Neural progenitor cell (in vitro differentiated cells): ENCODE measurements around the gene WASHC2C. TPM values are rescaled to one million over a fixed set of nuclear protein-coding genes. Genes with fewer than 3 reads are reported as not detected.
"Not testable (repeated sequence)": the region's sequence is repeated elsewhere in the genome, so short reads cannot be mapped to it uniquely, and the experiment has no call there.

Experiments used
- DNase-seq: peaks from one replicate; pipeline ENCODE4 v3.0.0-alpha.2; 2016; ENCODE audit warnings: low spot score
- H2AFZ ChIP-seq: fragments of 200-600 bp; sonication (generic); replicated peaks from 2 replicates; pipeline ENCODE4 v1.6.1; 2016; ENCODE audit warnings: antibody characterized with exemption
- H3F3A ChIP-seq: fragments of 200-600 bp; sonication (generic); 2 replicates; pipeline ENCODE4 v1.6.1; 2016; ENCODE audit warnings: antibody characterized with exemption, low read depth
- H3K27ac ChIP-seq: fragments of 200-600 bp; sonication (generic); 2 replicates; pipeline ENCODE4 v1.5.1; 2016; ENCODE audit warnings: mild to moderate bottlenecking
- H3K27me3 ChIP-seq: fragments of 200-600 bp; sonication (generic); 2 replicates; pipeline ENCODE4 v1.6.1; 2016; ENCODE audit warnings: mild to moderate bottlenecking, moderate library complexity
- H3K36me3 ChIP-seq: fragments of 200-600 bp; sonication (generic); 2 replicates; pipeline ENCODE4 v1.5.1; 2016
- H3K4me1 ChIP-seq: fragments of 200-600 bp; sonication (generic); 2 replicates; pipeline ENCODE4 v1.6.1; 2016; ENCODE audit warnings: mixed run types
- H3K4me2 ChIP-seq: fragments of 200-600 bp; sonication (generic); 2 replicates; pipeline ENCODE4 v1.6.1; 2016
- H3K4me3 ChIP-seq: fragments of 200-600 bp; sonication (generic); 2 replicates; pipeline ENCODE4 v1.5.1; 2016
- H3K79me2 ChIP-seq: fragments of 200-600 bp; sonication (generic); 2 replicates; pipeline ENCODE4 v1.6.1; 2016; ENCODE audit warnings: low read depth
- H3K9ac ChIP-seq: fragments of 200-600 bp; sonication (generic); 2 replicates; pipeline ENCODE4 v1.6.1; 2016
- H3K9me3 ChIP-seq: fragments of 200-600 bp; sonication (generic); 2 replicates; pipeline ENCODE4 v1.5.1; 2016; ENCODE audit warnings: low read depth
- H4K20me1 ChIP-seq: fragments of 200-600 bp; sonication (generic); 2 replicates; pipeline ENCODE4 v1.6.1; 2016; ENCODE audit warnings: low read depth
- H3K27ac Mint-ChIP-seq: 3 replicates; pipeline ENCODE4 v1.8.0; 2021; ENCODE audit warnings: mixed read lengths
- H3K27me3 Mint-ChIP-seq: 2 replicates; pipeline ENCODE4 v1.8.0; 2022; ENCODE audit warnings: low read depth, mild to moderate bottlenecking, inconsistent platforms, moderate library complexity, mixed read lengths; ENCODE audit not compliant: insufficient read depth
- H3K36me3 Mint-ChIP-seq: 3 replicates; pipeline ENCODE4 v1.8.0; 2021; ENCODE audit warnings: mixed read lengths
- H3K4me1 Mint-ChIP-seq: 3 replicates; pipeline ENCODE4 v1.8.0; 2021; ENCODE audit warnings: mixed read lengths
- H3K4me3 Mint-ChIP-seq: 3 replicates; pipeline ENCODE4 v1.8.0; 2021; ENCODE audit warnings: mild to moderate bottlenecking, moderate library complexity, mixed read lengths
- H3K9me3 Mint-ChIP-seq: 3 replicates; pipeline ENCODE4 v1.8.0; 2020; ENCODE audit warnings: mixed read lengths
- total RNA-seq: library from RNA; depleted of rRNA; stranded (reverse); fragments of >200 nt; gene quantifications from 2 replicates; pipeline ENCODE4 v1.2.3, GENCODE V29; 2015; ENCODE audit warnings: low replicate concordance

The WASHC2C gene
- total RNA-seq, 1 donor from 2014 or later: 33.0 TPM

DNA sequence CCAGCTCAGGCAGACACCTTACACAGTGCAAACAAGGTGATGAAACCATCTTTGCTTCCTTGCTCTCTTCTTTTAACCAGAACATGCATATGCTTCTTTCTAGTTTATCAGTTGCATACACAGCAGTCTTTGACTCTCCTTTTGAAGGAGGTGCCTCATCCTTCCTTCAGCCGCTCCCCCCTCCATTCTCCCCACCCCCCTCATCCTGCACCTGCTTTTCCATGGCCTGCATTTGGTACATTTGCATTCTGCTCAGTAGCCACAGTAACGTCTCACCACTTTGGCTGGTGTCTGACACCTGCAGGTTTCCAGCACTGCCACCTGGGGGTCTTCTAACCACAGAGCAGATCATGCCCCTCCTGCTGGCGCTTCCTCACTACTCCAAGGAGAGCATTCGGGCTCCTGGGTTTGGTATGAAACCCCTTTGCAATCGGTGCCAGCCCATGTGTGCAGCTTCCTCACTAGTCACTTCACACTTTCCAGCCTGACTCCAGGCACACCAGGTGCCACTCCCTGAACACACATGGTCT, 60.2 kb downstream of the WASHC2C start:
- not testable (repeated sequence) for H3K27ac Mint-ChIP-seq, H3K36me3 Mint-ChIP-seq, H3K4me2 ChIP-seq, H3K27me3 ChIP-seq, H3K36me3 ChIP-seq, H3F3A ChIP-seq, H3K9ac ChIP-seq, DNase-seq, H4K20me1 ChIP-seq, H3K4me3 ChIP-seq, H3K79me2 ChIP-seq, H3K27me3 Mint-ChIP-seq, H3K4me1 Mint-ChIP-seq, H3K4me1 ChIP-seq, H2AFZ ChIP-seq, H3K9me3 Mint-ChIP-seq, H3K9me3 ChIP-seq, H3K27ac ChIP-seq, H3K4me3 Mint-ChIP-seq

DNA sequence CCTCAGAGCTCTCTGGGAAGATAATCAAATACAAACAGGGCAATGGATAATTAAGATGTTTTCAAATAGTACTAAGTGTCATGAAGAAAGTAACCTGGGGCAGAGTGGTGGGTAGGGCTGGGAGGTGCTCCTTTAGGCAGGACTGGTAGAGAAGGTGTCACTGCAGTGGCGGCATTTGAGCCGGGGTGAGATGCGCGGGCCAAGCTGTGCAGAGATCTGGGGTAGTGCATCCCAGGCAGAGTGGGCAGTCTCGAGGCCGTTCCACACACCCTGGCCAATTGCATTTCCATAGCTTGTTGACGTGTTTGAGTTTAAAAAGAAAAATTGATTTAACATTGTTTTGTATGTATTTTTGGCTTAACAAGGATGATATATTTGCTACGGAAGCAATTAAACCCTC, 62.9 kb downstream of the WASHC2C start:
- not testable (repeated sequence) for H3K9me3 ChIP-seq, DNase-seq, H3F3A ChIP-seq, H2AFZ ChIP-seq, H3K9me3 Mint-ChIP-seq, H4K20me1 ChIP-seq, H3K36me3 ChIP-seq, H3K9ac ChIP-seq, H3K4me1 Mint-ChIP-seq, H3K79me2 ChIP-seq, H3K4me2 ChIP-seq, H3K4me1 ChIP-seq, H3K27me3 ChIP-seq, H3K36me3 Mint-ChIP-seq, H3K4me3 Mint-ChIP-seq, H3K27ac ChIP-seq, H3K27me3 Mint-ChIP-seq, H3K27ac Mint-ChIP-seq, H3K4me3 ChIP-seq

DNA sequence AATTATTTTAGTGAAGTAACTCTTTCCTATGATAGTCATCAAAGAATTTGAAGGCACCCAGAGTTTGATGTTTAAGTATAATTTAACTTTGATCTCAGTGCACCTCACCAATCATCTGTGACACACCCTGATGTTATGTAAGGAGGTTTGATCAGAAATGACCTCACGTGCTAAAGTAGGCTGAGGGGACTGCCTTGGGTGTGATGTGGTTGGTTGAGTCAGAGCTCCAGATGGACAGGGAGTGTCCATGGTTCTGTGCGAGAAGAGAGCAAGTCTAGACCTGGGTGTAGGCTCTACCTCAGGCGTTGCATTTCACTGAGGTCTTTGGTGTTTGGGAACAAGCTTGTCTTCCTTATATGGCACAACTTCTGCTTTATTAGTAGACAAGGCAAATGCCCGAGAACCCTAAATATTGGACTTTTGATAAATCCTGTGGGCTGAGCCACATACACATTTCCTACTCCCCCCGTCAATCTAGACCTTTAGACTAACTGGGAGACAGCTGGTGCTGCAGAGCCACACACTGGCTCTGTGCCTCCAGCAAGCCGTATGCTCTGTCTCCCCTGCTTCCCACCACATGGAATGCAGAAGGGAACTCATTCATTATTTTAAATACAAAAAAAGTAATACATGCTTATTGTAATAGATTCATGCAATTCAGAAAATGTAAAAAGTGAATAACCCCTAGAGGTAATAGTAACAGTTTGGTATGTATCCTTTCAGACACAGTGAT, 63.8 kb downstream of the WASHC2C start:
- H3K4me3 Mint-ChIP-seq, H3K27me3 Mint-ChIP-seq: not testable (repeated sequence)

DNA sequence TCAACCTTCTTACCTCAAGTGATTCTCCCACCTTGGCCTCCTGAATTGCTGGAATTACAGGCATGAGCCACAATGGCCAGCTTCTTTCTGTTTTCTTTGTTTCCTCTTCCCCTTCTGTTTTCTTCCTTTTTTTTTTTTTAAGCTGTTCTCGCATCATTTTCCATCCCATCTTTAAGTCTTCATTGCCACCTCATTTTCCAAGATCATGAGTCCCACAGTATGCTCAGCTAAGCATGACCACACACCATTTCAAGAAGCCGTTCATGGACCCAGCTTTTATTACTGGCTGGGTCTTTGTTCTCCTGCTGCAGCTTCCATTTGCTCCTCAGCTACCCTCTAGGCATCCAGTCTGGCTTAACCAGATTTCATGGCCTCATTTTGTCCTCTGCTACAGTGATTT, 67.7 kb downstream of the WASHC2C start:
- not testable (repeated sequence) for H4K20me1 ChIP-seq, H3K27me3 Mint-ChIP-seq, H3K4me3 Mint-ChIP-seq, H3K9me3 Mint-ChIP-seq, H3K27ac ChIP-seq, H3K9ac ChIP-seq, H3K4me1 ChIP-seq, H3K27me3 ChIP-seq, H3K4me3 ChIP-seq, H3K4me1 Mint-ChIP-seq, H3K36me3 Mint-ChIP-seq, H3K79me2 ChIP-seq, H3K9me3 ChIP-seq, H3K36me3 ChIP-seq, H2AFZ ChIP-seq, H3K4me2 ChIP-seq, DNase-seq, H3F3A ChIP-seq, H3K27ac Mint-ChIP-seq

More for the DNA sequence above, 63.8 kb downstream of the WASHC2C start:
- H3K27ac ChIP-seq, H3K36me3 ChIP-seq, H3K27ac Mint-ChIP-seq, H3K79me2 ChIP-seq, H3K4me2 ChIP-seq, DNase-seq, H3K9me3 ChIP-seq, H3K36me3 Mint-ChIP-seq, H3K27me3 ChIP-seq, H4K20me1 ChIP-seq, H3K9ac ChIP-seq, H3K4me1 Mint-ChIP-seq, H3F3A ChIP-seq, H3K9me3 Mint-ChIP-seq, H2AFZ ChIP-seq, H3K4me3 ChIP-seq, H3K4me1 ChIP-seq: not testable (repeated sequence)

DNA sequence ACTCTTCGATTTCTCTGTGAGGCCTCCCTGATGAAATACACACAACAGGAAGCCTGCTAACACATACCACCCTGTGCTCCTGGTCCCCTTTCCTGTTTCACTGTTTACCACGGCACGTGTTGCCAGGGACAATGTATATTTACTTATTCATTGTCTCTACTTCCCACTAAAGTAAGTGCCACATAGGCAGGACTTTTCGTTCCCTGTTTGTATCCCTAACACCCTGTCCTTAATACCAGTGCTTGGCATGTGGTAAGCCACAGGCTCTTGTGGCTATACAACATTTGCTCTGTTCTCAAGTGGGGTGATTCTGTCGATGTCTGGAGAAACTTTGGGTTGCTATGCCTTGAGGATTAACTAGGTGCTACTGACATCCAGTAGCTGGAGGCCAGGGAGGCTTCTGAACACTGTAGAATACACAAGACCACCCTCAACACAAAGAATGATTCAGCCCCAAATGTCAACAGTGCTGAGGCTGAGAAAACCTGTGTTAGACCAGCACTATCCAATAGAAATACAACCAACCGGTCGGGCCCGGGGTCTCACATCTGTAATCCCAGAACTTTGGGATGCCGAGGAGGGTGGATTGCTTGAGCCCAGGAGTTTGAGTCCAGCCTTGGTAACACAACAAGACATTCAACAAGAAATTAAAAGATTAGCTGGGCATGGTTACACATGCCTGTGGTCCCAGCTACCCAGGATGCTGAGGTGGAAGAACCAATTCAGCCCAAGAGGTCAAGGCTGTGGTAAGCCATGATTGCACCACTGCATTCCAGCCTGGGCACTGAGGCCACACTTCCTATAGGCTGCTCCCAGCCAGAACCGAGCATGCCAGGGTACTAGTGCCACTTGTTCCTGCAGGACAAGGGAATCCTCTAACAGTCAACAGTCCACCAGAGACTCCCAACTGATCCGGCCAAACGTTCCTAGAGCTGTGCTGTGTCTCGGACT, 76.3 kb downstream of the WASHC2C start:
- H3F3A ChIP-seq, H3K27ac Mint-ChIP-seq, H3K4me1 Mint-ChIP-seq, H3K9me3 ChIP-seq, H3K79me2 ChIP-seq, H3K36me3 ChIP-seq, H3K36me3 Mint-ChIP-seq, H2AFZ ChIP-seq, H3K4me1 ChIP-seq, H3K4me2 ChIP-seq, H3K27me3 ChIP-seq, H3K27me3 Mint-ChIP-seq, H3K4me3 Mint-ChIP-seq, H3K9me3 Mint-ChIP-seq, H3K27ac ChIP-seq, H4K20me1 ChIP-seq, H3K9ac ChIP-seq, DNase-seq, H3K4me3 ChIP-seq: not testable (repeated sequence)

DNA sequence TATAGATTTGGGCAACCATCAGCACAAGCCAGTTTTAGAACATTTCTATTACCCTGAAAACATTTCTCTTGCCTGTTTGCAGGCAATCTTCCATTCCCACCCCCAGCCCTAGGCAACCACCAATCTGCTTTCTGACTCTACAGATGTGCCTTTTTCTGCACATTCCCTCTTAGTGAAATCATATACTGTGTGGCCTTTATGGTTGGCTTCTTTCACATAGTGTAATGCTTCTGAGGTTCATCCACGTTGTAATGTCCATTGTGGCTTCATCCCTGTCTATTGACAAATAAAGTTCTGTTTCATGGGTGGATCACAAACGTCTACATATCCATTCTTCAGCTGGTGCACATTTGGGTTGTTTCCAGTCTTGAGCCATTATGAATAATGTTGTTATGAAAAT, 77.9 kb downstream of the WASHC2C start:
- peaks cover 15% of the 10 kb centered on the region for H3K4me1 ChIP-seq
- peaks cover 12% of the 10 kb centered on the region for H3K4me1 Mint-ChIP-seq
- H3K9me3 Mint-ChIP-seq, H3K27ac Mint-ChIP-seq, H4K20me1 ChIP-seq, H3K9me3 ChIP-seq, H3K36me3 ChIP-seq, H3K4me3 Mint-ChIP-seq, H3K27me3 Mint-ChIP-seq, H3K27ac ChIP-seq, H3F3A ChIP-seq, H2AFZ ChIP-seq, H3K36me3 Mint-ChIP-seq, H3K4me3 ChIP-seq, H3K27me3 ChIP-seq, H3K4me2 ChIP-seq, DNase-seq, H3K9ac ChIP-seq, H3K79me2 ChIP-seq: not testable (repeated sequence)
